K562 (cell line): ENCODE results near the gene FRMD1. TPM values are rescaled to one million over a fixed set of nuclear protein-coding genes. Genes with fewer than 3 reads are reported as not detected.

Source experiments
- ATAC-seq: fragments of 200-7000 bp; cut with Tn5 transposase; 3 replicates; pipeline ENCODE4 v1.9.1; 2020; ENCODE audit warnings: moderate library complexity
- BruUV-seq: library from RNA; stranded (reverse); fragments of 400-500 nt; replicated peaks from 2 replicates; lab custom pipeline; 2021; lab: Mats Ljungman, UMichigan
- CTCF ChIA-PET: fragments of 300-600 bp; formaldehyde crosslinking; extraction: SDS; loops from one replicate; lab custom pipeline; 2021; ENCODE audit warnings: low intra/inter-chr PET ratio; lab: Yijun Ruan, JAX
- POLR2A ChIA-PET: fragments of 300-600, 350-650 bp; sonication (Branson Sonifier 250); formaldehyde crosslinking; extraction: SDS; loops from one replicate; lab custom pipeline; 2021; ENCODE audit warnings: antibody characterized with exemption, inconsistent platforms; lab: Yijun Ruan, JAX
- DNase-seq, 4 experiments: peaks; one replicate each; pipeline versions ENCODE4 v3.0.0 to v3.0.0-alpha.2; 2011 to 2018; ENCODE audit warnings: low spot score in 3 of 4, mixed read lengths in 3 of 4; ENCODE audit errors: extremely low read depth in 1 of 4
- FAIRE-seq: peaks from 2 replicates; lab custom pipeline; 2011; peaks lifted over from hg19 to GRCh38; lab: Jason Lieb, UNC
- H2AFZ ChIP-seq: 2 replicates; pipeline ENCODE4 v1.6.0; 2011; ENCODE audit warnings: low read depth, low read length, control low read depth, inconsistent platforms
- H3K27ac ChIP-seq: fragments of 200-600 bp; 3 replicates; pipeline ENCODE4 v1.8.0; 2011; ENCODE audit warnings: low read depth, mild to moderate bottlenecking, control low read depth, inconsistent platforms, low read length, moderate library complexity, mixed read lengths; ENCODE audit errors: extremely low read depth
- H3K27me3 ChIP-seq, 2 experiments: fragments of 300-600 bp in 1 of 2; 2 replicates in 1 of 2; 3 replicates in 1 of 2; pipeline versions ENCODE4 v1.6.0 to v1.8.0; 2011; ENCODE audit warnings: inconsistent platforms in 2 of 2, low read length in 2 of 2, mild to moderate bottlenecking in 1 of 2, mixed read lengths in 1 of 2, moderate library complexity in 1 of 2; ENCODE audit not compliant: control insufficient read depth in 2 of 2, insufficient read depth in 2 of 2
- H3K36me3 ChIP-seq: fragments of 300-600 bp; 3 replicates; pipeline ENCODE4 v1.8.0; 2011; ENCODE audit warnings: mild to moderate bottlenecking, low read length, inconsistent platforms; ENCODE audit not compliant: control insufficient read depth, insufficient read depth
- H3K4me1 ChIP-seq, 2 experiments: fragments of 200-600 bp in 1 of 2; replicated peaks in 1 of 2; 2 replicates in 1 of 2; 3 replicates in 1 of 2; pipeline versions ENCODE4 v1.5.1 to v1.8.0; 2011; ENCODE audit warnings: inconsistent platforms in 2 of 2, low read length in 2 of 2, mild to moderate bottlenecking in 1 of 2, mixed read lengths in 1 of 2, moderate library complexity in 1 of 2; ENCODE audit not compliant: control insufficient read depth in 2 of 2, insufficient read depth in 2 of 2
- H3K4me2 ChIP-seq: 2 replicates; pipeline ENCODE4 v1.6.1; 2011; ENCODE audit warnings: low read length, control low read depth, inconsistent platforms, mixed read lengths; ENCODE audit not compliant: insufficient read depth
- H3K4me3 ChIP-seq: fragments of 200-600 bp; sonication (generic), shearing (Covaris generic); 2 replicates; pipeline ENCODE4 v1.5.1; 2016; ENCODE audit warnings: control low read depth, inconsistent platforms
- H3K79me2 ChIP-seq: fragments of 200-600 bp; 3 replicates; pipeline ENCODE4 v1.8.0; 2011; ENCODE audit warnings: low read length, inconsistent platforms; ENCODE audit not compliant: control insufficient read depth, insufficient read depth
- H3K9ac ChIP-seq, 2 experiments: 2 replicates each; pipeline versions ENCODE4 v1.6.0 to v1.6.1; 2011; ENCODE audit warnings: low read depth in 2 of 2, low read length in 2 of 2, control low read depth in 1 of 2, inconsistent platforms in 1 of 2, mild to moderate bottlenecking in 1 of 2, mixed read lengths in 1 of 2; ENCODE audit not compliant: insufficient read depth in 1 of 2
- H3K9me1 ChIP-seq: one replicate; pipeline ENCODE4 v1.6.0; 2011; ENCODE audit warnings: inconsistent platforms, mild to moderate bottlenecking, low read length, moderate library complexity; ENCODE audit not compliant: control insufficient read depth, insufficient read depth
- H3K9me3 ChIP-seq: replicated peaks from 2 replicates; pipeline ENCODE4 v1.5.1; 2011; ENCODE audit warnings: low read depth, low read length, inconsistent platforms; ENCODE audit not compliant: control insufficient read depth, insufficient read depth
- H4K20me1 ChIP-seq: replicated peaks from 2 replicates; pipeline ENCODE4 v1.6.1; 2011; ENCODE audit warnings: low read length, inconsistent platforms, mixed read lengths; ENCODE audit not compliant: control insufficient read depth, insufficient read depth
- MTA2 ChIP-seq: fragments of 450-650 bp; IDR thresholded peaks from 2 replicates; pipeline ENCODE4 v1.6.1; 2016; ENCODE audit warnings: low read depth
- PREB ChIP-seq: sonication (generic); formaldehyde crosslinking; IDR thresholded peaks from 2 replicates; pipeline ENCODE4 v1.8.1; 2023; ENCODE audit warnings: mild to moderate bottlenecking, missing genetic modification reagents
- U2AF1 ChIP-seq: fragments of 200-400 bp; formaldehyde crosslinking; optimal IDR thresholded peaks from 2 replicates; pipeline ENCODE3; 2017; ENCODE audit warnings: mild to moderate bottlenecking, low read depth, low read length, moderate library complexity
- ZNF274 ChIP-seq: IDR thresholded peaks from 2 replicates; pipeline ENCODE4 v1.6.1; 2011; ENCODE audit warnings: low read depth, mild to moderate bottlenecking, low read length, moderate library complexity, borderline replicate concordance
- ZNF57 ChIP-seq: fragments of 450-650 bp; formaldehyde crosslinking; IDR thresholded peaks from 2 replicates; pipeline ENCODE4 v1.4.0; 2020; ENCODE audit warnings: mild to moderate bottlenecking, moderate library complexity
- ZNF639 ChIP-seq, 2 experiments: fragments of 200-800 bp in 1 of 2; sonication (Bioruptor generic) in 1 of 2; sonication (generic) in 1 of 2; formaldehyde crosslinking in 1 of 2; IDR thresholded peaks in 1 of 2; conservative IDR thresholded peaks in 1 of 2; 2 replicates each; pipeline versions ENCODE4 v1.5.0 to v1.6.1; 2016 to 2020; ENCODE audit warnings: missing compliant biosample characterization in 1 of 2, missing genetic modification characterization in 1 of 2, missing genetic modification reagents in 1 of 2
- ZSCAN32 ChIP-seq: fragments of 450-650 bp; formaldehyde crosslinking; IDR thresholded peaks from 2 replicates; pipeline ENCODE4 v1.4.0; 2020; ENCODE audit warnings: mild to moderate bottlenecking, moderate library complexity
- WGBS: fragments of 100-300 bp; shearing (Covaris generic); methylation state at CpG from one replicate; pipeline ENCODE4 v1.1.6; 2016; ENCODE audit warnings: low coverage, mixed read lengths; ENCODE audit not compliant: insufficient coverage; ENCODE audit errors: missing lambda C conversion rate; 5-methylcytosine and 5-hydroxymethylcytosine counted together
- in situ Hi-C: fragments of 300-500 bp; cut with MboI; formaldehyde crosslinking; loops from 4 replicates; pipeline ENCODE4 v1.15.0; 2018; ENCODE audit warnings: inconsistent platforms, mixed read lengths
- intact Hi-C: fragments of 100-400 bp; cut with micrococcal nuclease; formaldehyde crosslinking; loops from 2 replicates; pipeline ENCODE4 v1.14.2; 2022
- polyA plus RNA-seq, 8 experiments: library from polyadenylated mRNA; depleted of rRNA in 4 of 8; stranded (reverse) in 5 of 8; unstranded in 3 of 8; fragments of >200 nt; fragmentation: Nextera tagmentation in 2 of 8; fragmentation: Illumina TruSeq in 1 of 8; extraction: Ambion mirVana in 2 of 8; extraction: Trizol in 1 of 8; gene quantifications; 2 replicates each; pipeline versions ENCODE4 v1.2.1 to v1.2.3, GENCODE V29; 2011 to 2014; ENCODE audit warnings: inconsistent platforms in 1 of 8, missing spikeins in 1 of 8
- total RNA-seq, 7 experiments: library from RNA; depleted of rRNA in 6 of 7; stranded (reverse); fragments of >200 nt in 6 of 7; fragmentation: Illumina TruSeq in 2 of 7; extraction: Trizol in 2 of 7; gene quantifications; 2 replicates each; pipeline versions ENCODE4 v1.2.1 to v1.2.3, GENCODE V29; 2011 to 2021; ENCODE audit warnings: low replicate concordance in 1 of 7

The FRMD1 gene
- total and polyA plus RNA-seq, 9 of the 15 experiments (the other 6 are each of a cell fraction or from before 2014, with no cell fraction given): 0.01 to 0.04 (median 0.01) TPM; not detected in 6

GRCh38 chr6:168016721-168017525, 62.1 kb downstream of the FRMD1 start (continued):
- TF ChIP-seq ZNF639 (CRISPR knock-in tag; conservative IDR thresholded peaks at IDR 0.05 in 1 of 2, IDR thresholded peaks at IDR 0.05 in 1 of 2) (no peak), U2AF1 (no peak), MTA2 (no peak)

- no peak overlapping the region for H3K4me3 ChIP-seq
- no peaks in the 10 kb centered on the region for H4K20me1 ChIP-seq
- BruUV-seq: no TSS peak
Observed at GRCh38 chr6:168016176-168016620, 62.8 kb downstream of the FRMD1 start.

More at GRCh38 chr6:168016176-168016620, 62.8 kb downstream of the FRMD1 start:
- Histone ChIP-seq H3K4me2 (no peak overlapping the region), H3K9me3 (peaks cover 6% of the 10 kb centered on the region; the same call in 1 of the 2 replicates), H3K27me3 (peaks cover 38 to 44% of the 10 kb centered on the region in 2 experiments), H3K4me1 (no peaks in the 10 kb centered on the region), H3K9ac (no peak overlapping the region), H3K9me1 (no peaks in the 10 kb centered on the region), H3K79me2 (no peaks in the 10 kb centered on the region), H3K27ac (no peak overlapping the region), H2AFZ (no peak overlapping the region), H3K36me3 (no peaks in the 10 kb centered on the region)
- intact Hi-C loops: no loop called here
- no peak for TF ChIP-seq ZNF57 (CRISPR knock-in tag)
- TF ChIP-seq ZNF274: no peak
- no peak for TF ChIP-seq PREB
- TF ChIP-seq ZSCAN32: no peak
- in situ Hi-C loops: no loop called here
- POLR2A ChIA-PET: no interaction called here
- DNase-seq: no peak
- no peak for ATAC-seq
- 1% methylated on average over 18 of the region's 18 CpGs for WGBS
- CTCF ChIA-PET: no interaction called here
- FAIRE-seq: no peak
